IMR-90 (cell line): ENCODE measurements around the gene MT1A.

ENCODE experiments used
- BHLHE40 ChIP-seq: fragments of 150-350 bp; IDR thresholded peaks from 2 replicates; pipeline ENCODE4 v1.6.1; 2016; ENCODE audit warnings: mild to moderate bottlenecking, low read depth, low read length
- CEBPB ChIP-seq: IDR thresholded peaks from 2 replicates; pipeline ENCODE4 v1.6.1; 2012; ENCODE audit warnings: low read depth, low read length, improper control_type of control experiment
- CHD1 ChIP-seq: IDR thresholded peaks from 2 replicates; pipeline ENCODE4 v1.6.1; 2012; ENCODE audit warnings: low read depth, low read length, improper control_type of control experiment
- FOS ChIP-seq: fragments of 150-350 bp; IDR thresholded peaks from 2 replicates; pipeline ENCODE4 v1.6.1; 2016; ENCODE audit warnings: low read depth, low read length
- MAFK ChIP-seq: IDR thresholded peaks from 2 replicates; pipeline ENCODE4 v1.6.1; 2012; ENCODE audit warnings: low read depth, low read length, improper control_type of control experiment
- MXI1 ChIP-seq: IDR thresholded peaks from 2 replicates; pipeline ENCODE4 v1.6.1; 2012; ENCODE audit warnings: low read depth, mild to moderate bottlenecking, low read length, moderate library complexity, borderline replicate concordance
- NFE2L2 ChIP-seq: fragments of 150-350 bp; IDR thresholded peaks from 2 replicates; pipeline ENCODE4 v1.6.1; 2016; ENCODE audit warnings: low read depth, mild to moderate bottlenecking, low read length
- POLR2A ChIP-seq: IDR thresholded peaks from 2 replicates; pipeline ENCODE4 v1.6.1; 2012; ENCODE audit warnings: mild to moderate bottlenecking, low read depth, low read length
- RAD21 ChIP-seq: IDR thresholded peaks from 2 replicates; pipeline ENCODE4 v1.6.1; 2012; ENCODE audit warnings: low read length, improper control_type of control experiment
- RCOR1 ChIP-seq: IDR thresholded peaks from 2 replicates; pipeline ENCODE4 v1.6.1; 2012; ENCODE audit warnings: mild to moderate bottlenecking, low read length, improper control_type of control experiment; ENCODE audit not compliant: insufficient replicate concordance
- RFX5 ChIP-seq: IDR thresholded peaks from 2 replicates; pipeline ENCODE4 v1.8.0; 2012; ENCODE audit warnings: low read depth, mild to moderate bottlenecking, low read length, moderate library complexity
- TF ChIP-seq, protein P1 (sequence below): conservative IDR thresholded peaks from 2 replicates; pipeline ENCODE4 v1.5.1; 2012; ENCODE audit warnings: mild to moderate bottlenecking, low read depth, low read length, improper control_type of control experiment
- TF ChIP-seq, protein P2 (sequence below): fragments of 150-350 bp; IDR thresholded peaks from 2 replicates; pipeline ENCODE4 v1.6.1; 2017; ENCODE audit warnings: mild to moderate bottlenecking, antibody characterized with exemption, low read length, low read depth
- TF ChIP-seq, protein P3 (sequence below): fragments of 150-350 bp; IDR thresholded peaks from 2 replicates; pipeline ENCODE4 v1.6.1; 2016; ENCODE audit warnings: low read depth, mild to moderate bottlenecking, low read length, moderate library complexity, borderline replicate concordance

DNA sequence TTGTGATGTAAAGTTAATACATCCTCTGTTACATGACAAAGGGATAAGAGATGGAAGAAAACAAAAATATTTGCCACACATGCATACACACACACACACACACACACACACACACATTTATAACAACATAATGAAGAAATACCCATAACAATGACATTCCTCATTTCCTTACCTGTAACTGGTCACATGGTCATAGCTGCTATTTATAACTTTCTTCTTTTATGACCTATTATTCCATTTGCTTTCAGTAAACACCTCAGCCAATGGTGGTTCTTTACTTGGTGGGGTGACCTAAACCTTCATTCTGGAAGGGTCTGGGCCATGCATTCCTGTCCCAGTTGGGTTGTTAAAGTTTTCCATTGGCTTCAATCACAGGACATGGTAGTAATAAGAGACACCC, 24.8 kb upstream of the MT1A start:
- TF ChIP-seq, protein P1, sequence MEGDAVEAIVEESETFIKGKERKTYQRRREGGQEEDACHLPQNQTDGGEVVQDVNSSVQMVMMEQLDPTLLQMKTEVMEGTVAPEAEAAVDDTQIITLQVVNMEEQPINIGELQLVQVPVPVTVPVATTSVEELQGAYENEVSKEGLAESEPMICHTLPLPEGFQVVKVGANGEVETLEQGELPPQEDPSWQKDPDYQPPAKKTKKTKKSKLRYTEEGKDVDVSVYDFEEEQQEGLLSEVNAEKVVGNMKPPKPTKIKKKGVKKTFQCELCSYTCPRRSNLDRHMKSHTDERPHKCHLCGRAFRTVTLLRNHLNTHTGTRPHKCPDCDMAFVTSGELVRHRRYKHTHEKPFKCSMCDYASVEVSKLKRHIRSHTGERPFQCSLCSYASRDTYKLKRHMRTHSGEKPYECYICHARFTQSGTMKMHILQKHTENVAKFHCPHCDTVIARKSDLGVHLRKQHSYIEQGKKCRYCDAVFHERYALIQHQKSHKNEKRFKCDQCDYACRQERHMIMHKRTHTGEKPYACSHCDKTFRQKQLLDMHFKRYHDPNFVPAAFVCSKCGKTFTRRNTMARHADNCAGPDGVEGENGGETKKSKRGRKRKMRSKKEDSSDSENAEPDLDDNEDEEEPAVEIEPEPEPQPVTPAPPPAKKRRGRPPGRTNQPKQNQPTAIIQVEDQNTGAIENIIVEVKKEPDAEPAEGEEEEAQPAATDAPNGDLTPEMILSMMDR: no peak
- TF ChIP-seq, protein P2, sequence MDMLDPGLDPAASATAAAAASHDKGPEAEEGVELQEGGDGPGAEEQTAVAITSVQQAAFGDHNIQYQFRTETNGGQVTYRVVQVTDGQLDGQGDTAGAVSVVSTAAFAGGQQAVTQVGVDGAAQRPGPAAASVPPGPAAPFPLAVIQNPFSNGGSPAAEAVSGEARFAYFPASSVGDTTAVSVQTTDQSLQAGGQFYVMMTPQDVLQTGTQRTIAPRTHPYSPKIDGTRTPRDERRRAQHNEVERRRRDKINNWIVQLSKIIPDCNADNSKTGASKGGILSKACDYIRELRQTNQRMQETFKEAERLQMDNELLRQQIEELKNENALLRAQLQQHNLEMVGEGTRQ: no peak
- TF ChIP-seq NFE2L2: no peak
- no peak for TF ChIP-seq RCOR1
- TF ChIP-seq POLR2A: no peak; the same call in 1 of the 2 replicates
- TF ChIP-seq, protein P3, sequence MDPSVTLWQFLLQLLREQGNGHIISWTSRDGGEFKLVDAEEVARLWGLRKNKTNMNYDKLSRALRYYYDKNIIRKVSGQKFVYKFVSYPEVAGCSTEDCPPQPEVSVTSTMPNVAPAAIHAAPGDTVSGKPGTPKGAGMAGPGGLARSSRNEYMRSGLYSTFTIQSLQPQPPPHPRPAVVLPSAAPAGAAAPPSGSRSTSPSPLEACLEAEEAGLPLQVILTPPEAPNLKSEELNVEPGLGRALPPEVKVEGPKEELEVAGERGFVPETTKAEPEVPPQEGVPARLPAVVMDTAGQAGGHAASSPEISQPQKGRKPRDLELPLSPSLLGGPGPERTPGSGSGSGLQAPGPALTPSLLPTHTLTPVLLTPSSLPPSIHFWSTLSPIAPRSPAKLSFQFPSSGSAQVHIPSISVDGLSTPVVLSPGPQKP: no peak
- TF ChIP-seq CEBPB: no peak
- TF ChIP-seq RFX5: no peak
- TF ChIP-seq MXI1: no peak
- TF ChIP-seq MAFK: no peak
- TF ChIP-seq CHD1: no peak
- no peak for TF ChIP-seq BHLHE40
- TF ChIP-seq RAD21: no peak
- no peak for TF ChIP-seq FOS
